ENCODE results near the gene MELTF. TPM values are rescaled to one million over a fixed set of nuclear protein-coding genes. Genes with fewer than 3 reads are reported as not detected.

MELTF gene
- total and polyA plus RNA-seq, 2 of the 13 experiments (the other 11 are each of a cell fraction or from before 2014, with no cell fraction given), result 3.2 to 7.5 TPM

GRCh38 chr3:196969660-196970546 lies 59.7 kb downstream of the MELTF start (continued):
- TF ChIP-seq ZZZ3 (CRISPR knock-in tag; IDR thresholded peaks at IDR 0.05; ENCODE audit: borderline replicate concordance) (no peak), ZNF441 (CRISPR knock-in tag; IDR thresholded peaks at IDR 0.05; ENCODE audit: borderline replicate concordance) (peak; percentile 24; the same call in 1 of the 2 replicates), ZNF777 (CRISPR knock-in tag; IDR thresholded peaks at IDR 0.05) (peak; percentile 72), ZNF354B (CRISPR knock-in tag; IDR thresholded peaks at IDR 0.05) (0 out of 2 replicates have a peak, but pooled peaks have one; percentile 15), CTCF (CRISPR knock-in tag; IDR thresholded peaks at IDR 0.05) (peak; percentile 71; the same call in 1 of the 2 replicates), E2F5 (CRISPR knock-in tag; conservative IDR thresholded peaks at IDR 0.05) (peak; percentile 65), PRMT3 (CRISPR knock-in tag; IDR thresholded peaks at IDR 0.05; ENCODE audit: borderline replicate concordance, low read depth) (peak; percentile 77; the same call in 1 of the 2 replicates), GFI1 (CRISPR knock-in tag; IDR thresholded peaks at IDR 0.05; ENCODE audit: borderline replicate concordance) (0 out of 2 replicates have a peak, but pooled peaks have one; percentile 12), LCORL (IDR thresholded peaks at IDR 0.05) (no peak), LCORL (CRISPR knock-in tag; IDR thresholded peaks at IDR 0.05) (no peak), CENPT (CRISPR knock-in tag; IDR thresholded peaks at IDR 0.05; ENCODE audit: low read depth) (peak; percentile 38; the same call in 1 of the 2 replicates), ZNF446 (CRISPR knock-in tag; IDR thresholded peaks at IDR 0.05) (peak; percentile 75; the same call in 1 of the 2 replicates), ZSCAN20 (CRISPR knock-in tag; IDR thresholded peaks at IDR 0.05; ENCODE audit: borderline replicate concordance) (peak; percentile 54; the same call in 1 of the 2 replicates), ZSCAN5A (CRISPR knock-in tag; IDR thresholded peaks at IDR 0.05; ENCODE audit: borderline replicate concordance) (no peak), ZMAT5 (CRISPR knock-in tag; IDR thresholded peaks at IDR 0.05; ENCODE audit: borderline replicate concordance, low read depth) (peak; percentile 34; the same call in 1 of the 2 replicates), AHDC1 (CRISPR knock-in tag; IDR thresholded peaks at IDR 0.05; ENCODE audit: borderline replicate concordance) (no peak)

Measured in HepG2 (cell line).